ENCODE results near the gene EVA1A. TPM values are rescaled to one million over a fixed set of nuclear protein-coding genes. Genes with fewer than 3 reads are reported as not detected.

The EVA1A gene
- polyA plus RNA-seq, 1 donor (not counting 4 experiments of a cell fraction or from before 2014, with no cell fraction given) = 11.5 TPM

DNA sequence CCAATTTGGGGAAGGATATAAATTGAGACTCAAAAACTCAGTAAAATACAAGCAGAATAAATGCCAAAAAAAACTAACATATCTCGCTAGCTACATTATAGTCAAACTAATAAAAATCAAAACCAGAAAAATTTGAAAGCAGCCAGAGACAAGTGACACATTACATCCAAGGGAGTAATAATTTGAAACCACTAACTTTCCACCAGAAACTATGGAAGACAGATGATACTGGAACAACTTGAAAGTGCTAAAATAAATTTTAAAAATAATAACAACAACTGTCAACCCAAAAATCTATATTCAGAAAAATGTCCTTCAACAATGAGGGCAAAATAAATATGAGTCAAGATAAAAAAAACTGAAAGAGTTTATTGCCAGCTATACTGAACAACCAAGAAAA lies 110.7 kb downstream of the EVA1A start:
- no peak for FAIRE-seq
- no peak overlapping the region for H3K9ac ChIP-seq (ENCODE audit: control insufficient read depth, extremely low read depth, insufficient read depth, low read length)
- dilution Hi-C loops (cut with MboI; ENCODE audit: extremely low pct_ligation_motif_present, low sequenced_read_pairs) = no loop called here
- H3K4me2 ChIP-seq (ENCODE audit: control insufficient read depth, extremely low read depth, insufficient read depth, low read depth, low read length) = no peak overlapping the region
- no peaks in the 10 kb centered on the region for H3K27me3 ChIP-seq (ENCODE audit: control insufficient read depth, extremely low read depth, insufficient read depth, low read length)
- H3K36me3 ChIP-seq (ENCODE audit: control insufficient read depth in 2 of 2, extremely low read depth in 1 of 2, insufficient read depth in 2 of 2, low read length in 2 of 2) = no peaks in the 10 kb centered on the region
- no peaks in the 10 kb centered on the region for H4K20me1 ChIP-seq (ENCODE audit: control insufficient read depth, extremely low read depth, insufficient read depth, low read length)
- no peak overlapping the region for H3K27ac ChIP-seq (ENCODE audit: control insufficient read depth, insufficient read depth, low read length)
- H3K79me2 ChIP-seq (ENCODE audit: control insufficient read depth, insufficient read depth, low read length) = no peaks in the 10 kb centered on the region
- H3K9me3 ChIP-seq (ENCODE audit: control insufficient read depth, low read depth, low read length) = no peaks in the 10 kb centered on the region
- no peaks in the 10 kb centered on the region for H3K4me1 ChIP-seq (ENCODE audit: control insufficient read depth, extremely low read depth, insufficient read depth, low read length)
- H2AFZ ChIP-seq (ENCODE audit: control insufficient read depth, low read length) = no peak overlapping the region
- no peak for DNase-seq (ENCODE audit: low read depth, low spot score)
- TF ChIP-seq, protein P1, sequence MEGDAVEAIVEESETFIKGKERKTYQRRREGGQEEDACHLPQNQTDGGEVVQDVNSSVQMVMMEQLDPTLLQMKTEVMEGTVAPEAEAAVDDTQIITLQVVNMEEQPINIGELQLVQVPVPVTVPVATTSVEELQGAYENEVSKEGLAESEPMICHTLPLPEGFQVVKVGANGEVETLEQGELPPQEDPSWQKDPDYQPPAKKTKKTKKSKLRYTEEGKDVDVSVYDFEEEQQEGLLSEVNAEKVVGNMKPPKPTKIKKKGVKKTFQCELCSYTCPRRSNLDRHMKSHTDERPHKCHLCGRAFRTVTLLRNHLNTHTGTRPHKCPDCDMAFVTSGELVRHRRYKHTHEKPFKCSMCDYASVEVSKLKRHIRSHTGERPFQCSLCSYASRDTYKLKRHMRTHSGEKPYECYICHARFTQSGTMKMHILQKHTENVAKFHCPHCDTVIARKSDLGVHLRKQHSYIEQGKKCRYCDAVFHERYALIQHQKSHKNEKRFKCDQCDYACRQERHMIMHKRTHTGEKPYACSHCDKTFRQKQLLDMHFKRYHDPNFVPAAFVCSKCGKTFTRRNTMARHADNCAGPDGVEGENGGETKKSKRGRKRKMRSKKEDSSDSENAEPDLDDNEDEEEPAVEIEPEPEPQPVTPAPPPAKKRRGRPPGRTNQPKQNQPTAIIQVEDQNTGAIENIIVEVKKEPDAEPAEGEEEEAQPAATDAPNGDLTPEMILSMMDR (optimal IDR thresholded peaks at IDR 0.05 in 1 of 3, IDR thresholded peaks at IDR 0.05 in 1 of 3, conservative IDR thresholded peaks at IDR 0.05 in 1 of 3; ENCODE audit: extremely low read depth in 1 of 3, insufficient read depth in 2 of 3, low read length in 3 of 3) = no peak
- no peak for TF ChIP-seq EZH2 (IDR thresholded peaks at IDR 0.05; ENCODE audit: low read length)
- H3K9me1 ChIP-seq (ENCODE audit: control insufficient read depth, extremely low read depth, insufficient read depth, low read length) = no peaks in the 10 kb centered on the region
- no peak overlapping the region for H3K4me3 ChIP-seq (ENCODE audit: control insufficient read depth in 2 of 3, extremely low read depth in 1 of 3, insufficient read depth in 2 of 3, low read depth in 1 of 3, low read length in 3 of 3)

DNA sequence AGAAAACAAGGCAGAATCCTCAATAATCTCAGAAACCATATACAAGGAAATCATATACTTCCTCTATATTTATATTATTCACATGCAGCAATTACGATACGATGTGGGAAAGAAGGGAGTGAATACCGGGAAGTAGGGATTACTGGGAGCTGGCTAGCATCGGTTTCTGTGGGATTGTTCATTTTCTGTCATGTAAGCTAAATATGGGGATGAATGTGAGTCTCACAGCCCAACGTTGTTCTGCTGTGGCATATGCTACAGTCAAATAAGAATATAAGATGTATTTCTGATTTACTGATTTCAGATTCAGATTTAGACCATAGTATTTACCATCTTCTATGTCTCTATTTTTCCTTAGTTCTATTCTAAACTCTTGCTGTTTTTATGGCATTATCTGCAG lies 113.6 kb downstream of the EVA1A start:
- no peaks in the 10 kb centered on the region for H3K4me1 ChIP-seq (ENCODE audit: control insufficient read depth, extremely low read depth, insufficient read depth, low read length)
- H3K9me1 ChIP-seq (ENCODE audit: control insufficient read depth, extremely low read depth, insufficient read depth, low read length) = no peaks in the 10 kb centered on the region
- no peak overlapping the region for H3K27ac ChIP-seq (ENCODE audit: control insufficient read depth, insufficient read depth, low read length)
- no peaks in the 10 kb centered on the region for H4K20me1 ChIP-seq (ENCODE audit: control insufficient read depth, extremely low read depth, insufficient read depth, low read length)
- dilution Hi-C loops (cut with MboI; ENCODE audit: extremely low pct_ligation_motif_present, low sequenced_read_pairs) = no loop called here
- TF ChIP-seq EZH2 (IDR thresholded peaks at IDR 0.05; ENCODE audit: low read length) = no peak
- TF ChIP-seq, protein P1 (optimal IDR thresholded peaks at IDR 0.05 in 1 of 3, IDR thresholded peaks at IDR 0.05 in 1 of 3, conservative IDR thresholded peaks at IDR 0.05 in 1 of 3; ENCODE audit: extremely low read depth in 1 of 3, insufficient read depth in 2 of 3, low read length in 3 of 3) = no peak
- H2AFZ ChIP-seq (ENCODE audit: control insufficient read depth, low read length) = no peak overlapping the region
- no peaks in the 10 kb centered on the region for H3K9me3 ChIP-seq (ENCODE audit: control insufficient read depth, low read depth, low read length)
- FAIRE-seq = no peak
- no peaks in the 10 kb centered on the region for H3K27me3 ChIP-seq (ENCODE audit: control insufficient read depth, extremely low read depth, insufficient read depth, low read length)
- DNase-seq (ENCODE audit: low read depth, low spot score) = no peak
- no peaks in the 10 kb centered on the region for H3K79me2 ChIP-seq (ENCODE audit: control insufficient read depth, insufficient read depth, low read length)
- no peak overlapping the region for H3K4me2 ChIP-seq (ENCODE audit: control insufficient read depth, extremely low read depth, insufficient read depth, low read depth, low read length)
- H3K4me3 ChIP-seq (ENCODE audit: control insufficient read depth in 2 of 3, extremely low read depth in 1 of 3, insufficient read depth in 2 of 3, low read depth in 1 of 3, low read length in 3 of 3) = no peak overlapping the region
- H3K9ac ChIP-seq (ENCODE audit: control insufficient read depth, extremely low read depth, insufficient read depth, low read length) = no peak overlapping the region
- H3K36me3 ChIP-seq (ENCODE audit: control insufficient read depth in 2 of 2, extremely low read depth in 1 of 2, insufficient read depth in 2 of 2, low read length in 2 of 2) = no peaks in the 10 kb centered on the region

Small RNA genes within 50 kb of the gene (small RNA-seq; reads per million reads assigned to genes)
- 0 reads per million in 3 experiments for gene RF01233 (ENCODE audit: insufficient read length in 3 of 3, low read depth in 3 of 3, low replicate concordance in 1 of 3)

Other genes starting within 250 kb of the EVA1A start
- gene MRPL19, start 85.8 kb upstream of the EVA1A start, polyA plus RNA-seq = 32.8 to 84.0 TPM (median 47.0 TPM) in 3 replicates
- 9.0 to 17.0 TPM (median 9.1 TPM) in 3 replicates for gene GCFC2, start 150.0 kb upstream of the EVA1A start, polyA plus RNA-seq